ENCODE measurements around the gene NBEA.

Gene NBEA

GRCh38 chr13:35283856-35284255, 341.8 kb downstream of the NBEA start:
- DNase-seq (ENCODE audit: low read depth in 2 of 2): no peak

GRCh38 chr13:35285677-35286076, 343.6 kb downstream of the NBEA start:
- no peak for DNase-seq (ENCODE audit: low read depth in 2 of 2)

GRCh38 chr13:35292329-35292728, 350.3 kb downstream of the NBEA start:
- DNase-seq (ENCODE audit: low read depth in 2 of 2): no peak

- DNase-seq (ENCODE audit: low read depth in 2 of 2): no peak
Observed at GRCh38 chr13:35293579-35294226, 351.6 kb downstream of the NBEA start.

DNA sequence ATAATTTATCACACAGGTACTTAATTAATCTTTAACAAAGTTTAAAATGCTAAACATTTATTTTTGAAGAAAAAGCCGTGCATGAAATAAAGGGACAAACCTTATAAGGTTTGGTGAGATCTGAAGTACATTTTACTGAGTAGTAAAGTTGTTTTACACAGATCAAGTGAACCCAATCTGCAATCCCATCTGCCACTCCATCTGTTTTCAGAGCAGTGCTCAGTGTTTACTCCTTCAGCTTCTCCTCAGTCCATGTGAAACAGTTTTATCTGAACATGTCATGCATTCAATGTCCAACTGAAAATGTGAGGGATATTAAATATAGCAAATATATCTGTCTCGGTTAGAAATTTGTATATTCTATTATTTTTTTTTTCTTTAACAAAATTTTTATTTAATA, 367.6 kb downstream of the NBEA start:
- no peak for DNase-seq (ENCODE audit: low read depth in 2 of 2)

DNA sequence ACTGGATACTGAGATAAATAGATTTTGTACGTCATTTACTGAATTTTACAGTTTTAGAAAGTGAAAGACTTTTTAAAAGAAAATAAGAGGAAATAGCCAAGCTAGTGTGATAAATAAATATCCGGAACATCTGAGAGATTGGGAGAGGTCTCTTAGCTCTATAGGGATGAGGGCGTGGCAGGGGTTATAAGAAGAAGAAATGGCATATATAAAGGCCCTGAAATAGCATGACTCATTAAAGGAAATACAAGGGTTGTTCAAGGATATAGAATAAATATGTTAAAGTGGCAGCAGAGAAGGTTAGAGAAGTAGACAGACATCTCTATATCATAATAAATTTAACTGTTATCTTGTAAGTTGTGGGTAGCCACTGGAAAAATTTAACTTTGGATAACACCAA, 390.1 kb downstream of the NBEA start:
- no peak for DNase-seq (ENCODE audit: low read depth in 2 of 2)

DNA sequence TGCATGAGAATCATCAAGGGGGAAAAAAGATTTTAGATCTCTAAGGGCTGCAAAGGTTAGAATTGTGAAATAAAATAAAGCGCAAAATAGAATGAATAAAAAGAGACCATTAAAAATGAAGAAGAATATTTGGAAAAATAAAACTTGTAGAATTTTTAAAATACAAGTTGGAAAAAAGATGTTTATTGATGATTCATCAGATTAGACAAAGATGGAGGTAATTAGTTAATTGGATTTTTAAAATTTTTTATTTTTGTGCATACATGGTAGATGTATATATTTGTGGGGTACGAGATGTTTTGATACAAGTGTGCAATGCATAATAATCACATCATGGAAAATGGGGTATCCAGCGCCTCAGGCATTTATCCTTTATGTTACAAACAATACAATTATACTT, 391.1 kb downstream of the NBEA start:
- no peak for DNase-seq (ENCODE audit: low read depth in 2 of 2)

GRCh38 chr13:35342440-35342839, 400.4 kb downstream of the NBEA start:
- no peak for DNase-seq (ENCODE audit: low read depth in 2 of 2)

- DNase-seq (ENCODE audit: low read depth in 2 of 2): no peak
Observed at GRCh38 chr13:35343417-35343816, 401.3 kb downstream of the NBEA start.

- no peak for DNase-seq (ENCODE audit: low read depth in 2 of 2)
Observed at GRCh38 chr13:35345992-35346391, 403.9 kb downstream of the NBEA start.

DNA sequence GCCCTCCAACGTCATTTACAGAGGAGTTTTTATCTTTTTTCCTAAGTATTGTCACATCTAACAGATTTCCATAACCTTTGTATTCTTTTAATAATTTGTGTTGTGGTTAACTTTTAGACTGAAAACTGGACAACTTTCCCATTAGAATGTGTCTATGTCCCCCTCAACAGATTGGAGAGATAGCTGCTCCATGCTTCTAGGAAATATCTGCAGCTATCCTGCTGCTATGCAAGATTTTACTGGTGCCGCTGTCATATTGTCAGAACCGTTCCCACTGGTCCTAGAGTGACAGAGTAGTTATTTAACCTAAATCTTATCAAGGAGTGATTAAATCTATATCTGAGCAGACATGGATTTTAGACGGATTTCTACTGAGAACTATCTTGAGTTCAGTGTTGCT, 404.4 kb downstream of the NBEA start:
- DNase-seq (ENCODE audit: low read depth in 2 of 2): no peak

DNA sequence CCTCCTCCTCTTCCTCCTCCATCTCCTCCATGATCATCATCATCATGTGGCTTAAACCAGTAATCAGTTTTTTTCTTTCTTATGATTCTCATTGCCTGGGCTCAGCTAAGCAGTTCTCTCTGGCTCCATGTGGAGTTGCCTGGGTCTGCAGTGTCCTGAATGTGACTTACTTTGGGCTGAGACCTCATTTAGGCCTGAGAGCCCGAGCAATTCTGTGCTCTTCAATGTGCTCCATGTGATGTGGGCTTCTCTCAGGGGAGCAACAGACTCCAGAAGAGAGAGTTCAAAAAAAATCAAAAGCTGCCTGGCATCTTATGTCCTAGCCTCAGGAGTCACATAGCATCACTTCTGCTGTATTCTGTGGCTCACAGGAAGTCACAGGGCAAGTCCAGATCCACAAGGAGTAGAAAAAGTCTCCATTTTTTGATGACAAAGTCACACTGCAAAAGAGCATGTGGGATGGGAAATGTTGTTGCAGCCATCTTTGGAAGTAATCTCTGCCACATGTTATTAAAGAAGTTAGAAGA, 405.7 kb downstream of the NBEA start:
- no peak for DNase-seq (ENCODE audit: low read depth in 2 of 2)

- DNase-seq (ENCODE audit: low read depth in 2 of 2): no peak
Observed at GRCh38 chr13:35349052-35349451, 407.0 kb downstream of the NBEA start.

- DNase-seq (ENCODE audit: low read depth in 2 of 2): no peak
Observed at GRCh38 chr13:35349673-35350278, 407.7 kb downstream of the NBEA start.

- no peak for DNase-seq (ENCODE audit: low read depth in 2 of 2)
Observed at GRCh38 chr13:35354285-35354684, 412.2 kb downstream of the NBEA start.

- DNase-seq (ENCODE audit: low read depth in 2 of 2): no peak
Observed at GRCh38 chr13:35354882-35355281, 412.8 kb downstream of the NBEA start.

DNA sequence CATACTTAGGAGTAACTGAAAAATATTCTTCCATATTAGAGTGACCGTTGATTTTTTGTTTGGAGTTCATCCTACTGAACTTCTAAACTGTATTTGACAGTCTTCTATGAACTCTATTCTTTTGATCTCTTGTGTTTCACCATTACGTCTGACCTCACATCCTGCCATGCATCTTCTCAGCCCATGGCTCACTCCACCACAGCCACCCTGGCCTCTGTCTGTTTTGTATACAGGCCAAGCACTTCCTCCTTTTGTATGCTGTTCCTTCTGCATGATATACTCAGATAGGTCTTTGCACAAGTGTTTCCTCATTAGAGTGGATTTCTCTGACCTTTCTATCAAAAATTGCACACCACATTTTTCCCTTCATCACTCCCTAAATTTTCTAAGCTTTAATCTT, 414.5 kb downstream of the NBEA start:
- no peak for DNase-seq (ENCODE audit: low read depth in 2 of 2)

GRCh38 chr13:35365883-35366282, 423.8 kb downstream of the NBEA start:
- no peak for DNase-seq (ENCODE audit: low read depth in 2 of 2)

DNA sequence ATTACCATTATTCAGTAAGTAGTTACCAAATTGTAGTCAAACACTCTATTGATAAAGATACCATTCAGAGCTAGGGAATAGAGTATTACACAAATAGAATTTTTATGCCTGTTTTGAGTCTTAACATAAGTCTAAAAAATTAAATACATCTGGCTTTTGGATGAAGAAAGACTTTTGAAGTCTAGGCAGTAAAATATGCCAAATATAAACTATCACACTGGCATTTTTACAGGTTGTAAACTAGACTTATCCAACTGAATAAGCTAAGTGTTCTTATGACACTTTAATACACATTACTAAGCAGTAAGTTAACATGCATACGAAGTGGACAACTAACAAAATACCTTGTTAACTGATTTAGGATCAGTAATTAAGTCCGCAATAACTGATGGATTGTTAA, 425.5 kb downstream of the NBEA start:
- no peak for DNase-seq (ENCODE audit: low read depth in 2 of 2)

DNA sequence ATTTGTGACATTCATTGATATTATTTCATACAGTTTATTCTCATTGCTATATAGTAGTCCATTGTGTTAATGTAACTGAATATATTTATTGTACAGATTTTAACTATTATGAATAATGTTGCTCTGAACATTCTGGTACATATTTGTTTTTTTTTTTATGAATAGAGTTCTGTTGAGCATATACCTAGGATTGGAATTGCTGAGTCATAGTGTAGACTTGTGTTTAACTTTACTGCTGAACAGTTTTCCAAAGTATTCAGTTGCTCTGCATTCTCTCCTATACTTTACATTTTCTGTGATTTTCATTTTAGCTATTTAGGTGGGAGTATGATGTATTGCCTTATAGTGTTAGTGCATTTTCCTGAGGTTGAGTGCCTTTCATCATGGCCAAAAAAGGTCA, 436.9 kb downstream of the NBEA start:
- DNase-seq (ENCODE audit: low read depth in 2 of 2): no peak

DNA sequence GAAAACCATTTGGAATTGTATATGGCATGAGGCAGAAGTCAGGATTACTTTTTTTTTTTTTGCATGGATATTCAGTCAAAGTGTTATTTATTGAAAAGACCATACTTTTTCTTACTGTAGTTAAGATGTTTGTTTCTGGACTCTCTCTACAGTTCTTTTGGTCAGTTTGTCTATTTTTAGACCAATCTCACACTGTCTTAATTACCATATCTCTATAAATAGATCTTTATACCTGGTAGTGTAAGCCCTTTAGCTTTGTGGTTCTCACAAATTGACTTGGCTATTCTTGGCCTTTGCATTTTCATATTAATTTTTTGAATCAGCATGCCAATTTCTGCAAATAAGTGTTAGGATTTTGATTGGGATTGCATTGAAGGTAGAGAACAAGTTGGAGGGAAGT, 437.6 kb downstream of the NBEA start:
- DNase-seq (ENCODE audit: low read depth in 2 of 2): no peak

GRCh38 chr13:35387682-35388250, 445.7 kb downstream of the NBEA start:
- no peak for DNase-seq (ENCODE audit: low read depth in 2 of 2)

All from stimulated activated CD8-positive, alpha-beta memory T cell treated with anti-CD3 and anti-CD28 coated beads, Interleukin-7, amount 100 ng/mL, for 4 hours (primary cell).